GM10266 (cell line): ENCODE data around the gene MAP3K7.

Source experiments
- DNase-seq: peaks from one replicate; pipeline ENCODE4 v3.0.0; 2012; ENCODE audit errors: extremely low spot score
- CTCF ChIP-seq: IDR thresholded peaks from 2 replicates; pipeline ENCODE4 v1.5.1; 2012; ENCODE audit warnings: mild to moderate bottlenecking, low read depth; ENCODE audit not compliant: control insufficient read depth, insufficient read depth; ENCODE audit errors: missing control alignments

The MAP3K7 gene

DNA sequence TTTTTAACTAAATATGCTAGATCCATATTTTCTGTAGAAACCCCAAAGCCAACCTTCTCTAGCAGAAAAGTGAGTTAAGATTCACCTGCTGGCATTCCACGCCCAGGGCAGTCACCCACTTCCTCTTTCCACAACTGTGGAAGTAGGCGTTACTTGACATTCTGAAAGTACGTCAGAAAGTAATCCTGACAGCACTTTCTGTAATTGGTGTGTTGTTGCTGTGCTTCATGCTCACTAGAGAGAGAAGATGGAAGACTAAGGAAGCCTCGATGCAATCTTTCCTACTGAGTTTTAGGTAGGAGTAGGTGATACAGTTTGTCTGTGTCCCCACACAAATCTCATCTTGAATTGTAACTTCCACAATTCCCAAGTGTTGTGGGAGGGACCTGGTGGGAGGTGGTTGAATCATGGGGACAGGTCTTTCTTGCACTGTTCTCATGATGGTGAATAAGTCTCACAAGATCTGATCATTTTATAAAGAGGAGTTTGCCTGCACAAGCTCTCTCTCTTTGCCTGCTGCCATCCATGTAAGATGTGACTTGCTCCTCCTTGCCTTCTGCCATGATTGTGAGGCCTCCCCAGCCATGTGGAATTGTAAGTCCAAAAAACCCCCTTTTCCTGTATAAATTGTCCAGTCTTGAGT, 101.1 kb downstream of the MAP3K7 start:
- DNase-seq = no peak
- TF ChIP-seq CTCF = no peak

DNA sequence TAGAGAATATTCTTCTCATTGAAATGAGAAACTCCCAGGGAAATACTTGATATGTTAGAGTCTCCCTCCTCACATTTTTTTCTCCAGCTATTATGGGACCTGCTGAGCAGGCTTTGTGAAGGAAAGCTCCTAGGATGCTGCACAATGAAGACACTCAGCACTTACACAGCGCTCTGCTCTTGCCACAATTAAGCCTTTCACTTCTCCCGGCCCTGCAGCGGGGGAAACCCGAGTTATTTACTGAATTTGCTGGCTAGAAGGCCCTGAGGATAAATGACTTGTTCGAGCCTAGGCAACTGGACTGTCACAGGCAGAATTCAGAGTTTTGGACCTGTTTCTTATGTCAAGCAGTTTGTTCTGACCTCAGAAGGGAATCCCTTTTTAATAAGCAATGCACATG, 102.0 kb downstream of the MAP3K7 start:
- no peak for DNase-seq
- TF ChIP-seq CTCF = no peak

GRCh38 chr6:90484385-90484784, 102.5 kb downstream of the MAP3K7 start:
- TF ChIP-seq CTCF = no peak
- no peak for DNase-seq

DNA sequence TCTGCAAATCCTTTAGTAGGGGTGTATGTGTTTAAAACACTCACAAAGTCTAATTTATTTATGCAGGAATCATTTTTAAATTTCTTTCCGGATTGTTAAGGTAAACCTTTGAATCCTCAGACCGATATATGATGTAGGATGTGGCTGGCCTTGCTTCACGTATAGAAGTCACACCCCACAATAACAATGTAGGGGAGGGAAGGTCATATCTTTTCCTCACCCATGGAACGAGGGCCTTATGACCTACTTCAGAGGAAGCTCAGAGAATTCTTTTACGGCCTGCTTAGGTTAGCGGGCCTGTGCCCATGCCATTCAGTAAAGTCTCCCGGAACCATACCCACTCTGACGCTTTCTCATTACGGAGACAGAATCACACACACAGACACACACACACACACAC, 102.9 kb downstream of the MAP3K7 start:
- no peak for TF ChIP-seq CTCF
- no peak for DNase-seq

GRCh38 chr6:90483116-90483839, 103.6 kb downstream of the MAP3K7 start:
- no peak for DNase-seq
- no peak for TF ChIP-seq CTCF

- no peak for TF ChIP-seq CTCF
- DNase-seq = no peak
Measured at GRCh38 chr6:90480666-90481065, 106.2 kb downstream of the MAP3K7 start.

- no peak for TF ChIP-seq CTCF
- no peak for DNase-seq
Measured at GRCh38 chr6:90479603-90479926, 107.3 kb downstream of the MAP3K7 start.
